Neural cell (in vitro differentiated cells): ENCODE data around the gene FRMD4B. TPM values are rescaled to one million over a fixed set of nuclear protein-coding genes. Genes with fewer than 3 reads are reported as not detected.

Experiments used
- H2AFZ ChIP-seq: fragments of 200-600, 300-800 bp; sonication (generic), shearing (Covaris generic); 2 replicates; pipeline ENCODE4 v1.6.0; 2014; ENCODE audit warnings: low read depth, mild to moderate bottlenecking, antibody characterized with exemption, low read length, moderate library complexity
- H3F3A ChIP-seq: fragments of 200-600 bp; shearing (Covaris generic); 2 replicates; pipeline ENCODE4 v1.6.1; 2016; ENCODE audit warnings: mild to moderate bottlenecking, moderate library complexity, mixed read lengths, antibody characterized with exemption, low read length; ENCODE audit not compliant: insufficient read depth, poor library complexity, severe bottlenecking
- H3K27ac ChIP-seq: fragments of 200-600, 300-800 bp; sonication (generic), shearing (Covaris generic); 2 replicates; pipeline ENCODE4 v1.5.1; 2014; ENCODE audit warnings: mild to moderate bottlenecking, low read length, moderate library complexity
- H3K27me3 ChIP-seq: fragments of 300-800, 200-600 bp; sonication (generic), shearing (Covaris generic); 2 replicates; pipeline ENCODE4 v1.6.0; 2014; ENCODE audit warnings: mild to moderate bottlenecking, low read depth, low read length, moderate library complexity; ENCODE audit not compliant: insufficient read depth
- H3K36me3 ChIP-seq: fragments of 300-800, 200-600 bp; sonication (generic), shearing (Covaris generic); 2 replicates; pipeline ENCODE4 v1.5.1; 2014; ENCODE audit warnings: mild to moderate bottlenecking, antibody characterized with exemption, low read length, moderate library complexity; ENCODE audit not compliant: insufficient read depth
- H3K4me2 ChIP-seq: fragments of 300-800, 200-600 bp; sonication (generic), shearing (Covaris generic); 2 replicates; pipeline ENCODE4 v1.6.0; 2014; ENCODE audit warnings: mild to moderate bottlenecking, low read length
- H3K4me3 ChIP-seq: fragments of 300-800, 200-600 bp; sonication (generic), shearing (Covaris generic); 2 replicates; pipeline ENCODE4 v1.5.1; 2014; ENCODE audit warnings: mild to moderate bottlenecking, low read length, moderate library complexity
- H3K79me2 ChIP-seq: fragments of 200-600 bp; shearing (Covaris generic); replicated peaks from 2 replicates; pipeline ENCODE4 v1.6.0; 2014; ENCODE audit warnings: mild to moderate bottlenecking, low read length, moderate library complexity; ENCODE audit not compliant: insufficient read depth
- H3K9ac ChIP-seq: fragments of 300-800, 200-600 bp; sonication (generic), shearing (Covaris generic); 2 replicates; pipeline ENCODE4 v1.6.1; 2016; ENCODE audit warnings: mild to moderate bottlenecking, low read length, mixed read lengths
- H3K9me2 ChIP-seq: fragments of 200-600 bp; shearing (Covaris generic); 2 replicates; pipeline ENCODE4 v1.6.1; 2016; ENCODE audit warnings: mild to moderate bottlenecking, low read length, mixed read lengths; ENCODE audit not compliant: insufficient read depth
- H3K9me3 ChIP-seq: fragments of 200-600, 300-800 bp; sonication (generic), shearing (Covaris generic); 2 replicates; pipeline ENCODE4 v1.6.1; 2016; ENCODE audit warnings: mild to moderate bottlenecking, mixed run types, low read length, moderate library complexity, mixed read lengths
- H4K20me1 ChIP-seq: fragments of 200-600 bp; shearing (Covaris generic); 2 replicates; pipeline ENCODE4 v1.6.1; 2016; ENCODE audit warnings: mild to moderate bottlenecking, mixed run types; ENCODE audit not compliant: insufficient read depth
- EP300 ChIP-seq: fragments of 450-650 bp; conservative IDR thresholded peaks from 2 replicates; pipeline ENCODE4 v1.6.1; 2014; ENCODE audit warnings: antibody characterized with exemption, mild to moderate bottlenecking, moderate library complexity; ENCODE audit not compliant: poor library complexity, severe bottlenecking
- EZH2 ChIP-seq: fragments of 200-600, 300-800 bp; shearing (Covaris generic), sonication (generic); IDR thresholded peaks from 2 replicates; pipeline ENCODE4 v1.6.1; 2014; ENCODE audit warnings: antibody characterized with exemption, low read length, borderline replicate concordance, mild to moderate bottlenecking; ENCODE audit not compliant: insufficient read depth, poor library complexity, severe bottlenecking
- MXI1 ChIP-seq: fragments of 450-650 bp; conservative IDR thresholded peaks from 2 replicates; pipeline ENCODE4 v1.6.1; 2014; ENCODE audit warnings: antibody characterized with exemption, mild to moderate bottlenecking; ENCODE audit not compliant: poor library complexity, severe bottlenecking
- RAD21 ChIP-seq: fragments of 450-650 bp; conservative IDR thresholded peaks from 2 replicates; pipeline ENCODE4 v1.6.1; 2014; ENCODE audit warnings: antibody characterized with exemption, mild to moderate bottlenecking, moderate library complexity
- SMC3 ChIP-seq: fragments of 450-650 bp; conservative IDR thresholded peaks from 2 replicates; pipeline ENCODE4 v1.6.1; 2014; ENCODE audit warnings: antibody characterized with exemption, mild to moderate bottlenecking, moderate library complexity; ENCODE audit not compliant: poor library complexity
- TAF1 ChIP-seq: IDR thresholded peaks from 2 replicates; pipeline ENCODE4 v1.6.1; 2012; ENCODE audit warnings: low read depth
- polyA plus RNA-seq: library from polyadenylated mRNA; depleted of rRNA; stranded (reverse); fragments of >200 nt; gene quantifications from 2 replicates; pipeline ENCODE4 v1.2.3, GENCODE V29; 2014
- TF ChIP-seq, protein P1 (sequence below): IDR thresholded peaks from 2 replicates; pipeline ENCODE4 v1.6.1; 2012; ENCODE audit warnings: borderline replicate concordance
- TF ChIP-seq, protein P2 (sequence below): fragments of 450-650 bp; IDR thresholded peaks from 2 replicates; pipeline ENCODE4 v1.5.1; 2014; ENCODE audit warnings: antibody characterized with exemption, mild to moderate bottlenecking, moderate library complexity; ENCODE audit not compliant: poor library complexity, severe bottlenecking

FRMD4B gene
- polyA plus RNA-seq, 1 donor from 2014 or later = 6.2 TPM

DNA sequence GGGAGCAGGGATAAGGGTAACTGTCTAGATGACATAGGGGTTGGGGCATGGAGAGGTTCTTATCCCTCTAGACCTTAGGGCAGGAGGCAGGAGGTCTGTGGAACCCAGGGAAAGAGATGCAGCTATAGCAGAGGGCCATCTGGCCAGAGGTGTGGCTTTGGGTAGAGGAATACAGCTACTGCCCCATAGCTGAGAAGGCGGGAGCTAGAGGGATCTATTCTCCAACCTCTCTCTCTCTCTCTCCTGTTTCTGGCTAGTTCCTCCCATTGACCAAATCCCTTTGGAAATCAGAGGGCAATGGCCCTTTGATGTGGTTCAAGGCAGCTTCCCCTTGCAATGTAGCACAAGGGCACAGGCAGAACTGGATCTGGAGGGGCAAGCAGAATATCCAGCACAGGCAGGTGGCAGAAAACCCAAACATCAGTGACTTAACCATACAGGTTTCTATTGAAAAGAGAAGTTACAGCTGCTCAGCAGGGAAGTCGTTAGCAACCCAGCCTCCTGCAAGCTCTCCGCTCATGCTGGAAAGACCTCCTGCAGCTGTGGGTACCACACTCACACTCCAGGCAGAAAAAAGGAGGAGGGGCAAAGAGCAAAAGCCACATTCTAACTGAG, 241.2 kb downstream of the FRMD4B start:
- H3K9me2 ChIP-seq = no peaks in the 10 kb centered on the region
- H3K9ac ChIP-seq = no peak overlapping the region
- H3K27ac ChIP-seq = no peak overlapping the region
- H3K4me3 ChIP-seq = no peak overlapping the region
- H2AFZ ChIP-seq = no peak overlapping the region
- no peaks in the 10 kb centered on the region for H3K9me3 ChIP-seq
- no peak overlapping the region for H3K4me2 ChIP-seq
- H4K20me1 ChIP-seq = no peaks in the 10 kb centered on the region
- no peaks in the 10 kb centered on the region for H3K36me3 ChIP-seq
- H3K79me2 ChIP-seq = no peaks in the 10 kb centered on the region
- no peaks in the 10 kb centered on the region for H3K27me3 ChIP-seq
- H3F3A ChIP-seq = no peaks in the 10 kb centered on the region
- TF ChIP-seq, protein P1, sequence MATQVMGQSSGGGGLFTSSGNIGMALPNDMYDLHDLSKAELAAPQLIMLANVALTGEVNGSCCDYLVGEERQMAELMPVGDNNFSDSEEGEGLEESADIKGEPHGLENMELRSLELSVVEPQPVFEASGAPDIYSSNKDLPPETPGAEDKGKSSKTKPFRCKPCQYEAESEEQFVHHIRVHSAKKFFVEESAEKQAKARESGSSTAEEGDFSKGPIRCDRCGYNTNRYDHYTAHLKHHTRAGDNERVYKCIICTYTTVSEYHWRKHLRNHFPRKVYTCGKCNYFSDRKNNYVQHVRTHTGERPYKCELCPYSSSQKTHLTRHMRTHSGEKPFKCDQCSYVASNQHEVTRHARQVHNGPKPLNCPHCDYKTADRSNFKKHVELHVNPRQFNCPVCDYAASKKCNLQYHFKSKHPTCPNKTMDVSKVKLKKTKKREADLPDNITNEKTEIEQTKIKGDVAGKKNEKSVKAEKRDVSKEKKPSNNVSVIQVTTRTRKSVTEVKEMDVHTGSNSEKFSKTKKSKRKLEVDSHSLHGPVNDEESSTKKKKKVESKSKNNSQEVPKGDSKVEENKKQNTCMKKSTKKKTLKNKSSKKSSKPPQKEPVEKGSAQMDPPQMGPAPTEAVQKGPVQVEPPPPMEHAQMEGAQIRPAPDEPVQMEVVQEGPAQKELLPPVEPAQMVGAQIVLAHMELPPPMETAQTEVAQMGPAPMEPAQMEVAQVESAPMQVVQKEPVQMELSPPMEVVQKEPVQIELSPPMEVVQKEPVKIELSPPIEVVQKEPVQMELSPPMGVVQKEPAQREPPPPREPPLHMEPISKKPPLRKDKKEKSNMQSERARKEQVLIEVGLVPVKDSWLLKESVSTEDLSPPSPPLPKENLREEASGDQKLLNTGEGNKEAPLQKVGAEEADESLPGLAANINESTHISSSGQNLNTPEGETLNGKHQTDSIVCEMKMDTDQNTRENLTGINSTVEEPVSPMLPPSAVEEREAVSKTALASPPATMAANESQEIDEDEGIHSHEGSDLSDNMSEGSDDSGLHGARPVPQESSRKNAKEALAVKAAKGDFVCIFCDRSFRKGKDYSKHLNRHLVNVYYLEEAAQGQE = no peak
- TF ChIP-seq SMC3 (no peak), EP300 (no peak), EZH2 (no peak), RAD21 (no peak), MXI1 (no peak)

DNA sequence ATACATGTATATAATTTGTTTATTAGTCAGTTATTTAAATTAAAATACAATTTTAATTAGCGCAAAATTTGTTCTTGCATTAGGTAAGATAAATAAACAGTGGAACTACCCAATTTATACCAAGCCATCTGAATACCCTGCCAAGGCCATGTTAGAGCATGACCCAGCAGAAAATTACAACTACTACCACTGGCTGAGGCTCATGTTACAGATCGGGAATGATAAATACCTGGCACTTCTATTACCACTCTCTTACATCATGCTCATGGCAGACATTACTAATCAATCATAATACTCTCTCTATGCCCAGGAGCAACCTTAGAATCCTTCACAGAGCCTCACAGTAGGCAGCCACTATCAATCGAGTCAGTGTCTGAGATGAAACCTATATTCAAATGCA, 242.3 kb downstream of the FRMD4B start:
- Histone ChIP-seq H3K9me3 (no peaks in the 10 kb centered on the region), H3K79me2 (no peaks in the 10 kb centered on the region), H3K9me2 (no peaks in the 10 kb centered on the region), H3F3A (no peaks in the 10 kb centered on the region), H3K27me3 (no peaks in the 10 kb centered on the region), H4K20me1 (no peaks in the 10 kb centered on the region), H3K9ac (no peak overlapping the region), H3K27ac (no peak overlapping the region), H2AFZ (no peak overlapping the region), H3K4me2 (no peak overlapping the region), H3K4me3 (no peak overlapping the region), H3K36me3 (no peaks in the 10 kb centered on the region)
- TF ChIP-seq TAF1 = no peak
- TF ChIP-seq, protein P1 = no peak
- TF ChIP-seq EZH2 = no peak
- no peak for TF ChIP-seq EP300
- TF ChIP-seq, protein P2, sequence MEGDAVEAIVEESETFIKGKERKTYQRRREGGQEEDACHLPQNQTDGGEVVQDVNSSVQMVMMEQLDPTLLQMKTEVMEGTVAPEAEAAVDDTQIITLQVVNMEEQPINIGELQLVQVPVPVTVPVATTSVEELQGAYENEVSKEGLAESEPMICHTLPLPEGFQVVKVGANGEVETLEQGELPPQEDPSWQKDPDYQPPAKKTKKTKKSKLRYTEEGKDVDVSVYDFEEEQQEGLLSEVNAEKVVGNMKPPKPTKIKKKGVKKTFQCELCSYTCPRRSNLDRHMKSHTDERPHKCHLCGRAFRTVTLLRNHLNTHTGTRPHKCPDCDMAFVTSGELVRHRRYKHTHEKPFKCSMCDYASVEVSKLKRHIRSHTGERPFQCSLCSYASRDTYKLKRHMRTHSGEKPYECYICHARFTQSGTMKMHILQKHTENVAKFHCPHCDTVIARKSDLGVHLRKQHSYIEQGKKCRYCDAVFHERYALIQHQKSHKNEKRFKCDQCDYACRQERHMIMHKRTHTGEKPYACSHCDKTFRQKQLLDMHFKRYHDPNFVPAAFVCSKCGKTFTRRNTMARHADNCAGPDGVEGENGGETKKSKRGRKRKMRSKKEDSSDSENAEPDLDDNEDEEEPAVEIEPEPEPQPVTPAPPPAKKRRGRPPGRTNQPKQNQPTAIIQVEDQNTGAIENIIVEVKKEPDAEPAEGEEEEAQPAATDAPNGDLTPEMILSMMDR = no peak
- no peak for TF ChIP-seq RAD21
